GM12872 (cell line): ENCODE results near the gene ECM1.

Source experiments
- TF ChIP-seq, protein P1 (sequence below): IDR thresholded peaks from 3 replicates; pipeline ENCODE4 v1.5.1; 2011; ENCODE audit warnings: low read depth, mild to moderate bottlenecking, low read length, moderate library complexity; ENCODE audit not compliant: insufficient read depth

ECM1 gene

DNA sequence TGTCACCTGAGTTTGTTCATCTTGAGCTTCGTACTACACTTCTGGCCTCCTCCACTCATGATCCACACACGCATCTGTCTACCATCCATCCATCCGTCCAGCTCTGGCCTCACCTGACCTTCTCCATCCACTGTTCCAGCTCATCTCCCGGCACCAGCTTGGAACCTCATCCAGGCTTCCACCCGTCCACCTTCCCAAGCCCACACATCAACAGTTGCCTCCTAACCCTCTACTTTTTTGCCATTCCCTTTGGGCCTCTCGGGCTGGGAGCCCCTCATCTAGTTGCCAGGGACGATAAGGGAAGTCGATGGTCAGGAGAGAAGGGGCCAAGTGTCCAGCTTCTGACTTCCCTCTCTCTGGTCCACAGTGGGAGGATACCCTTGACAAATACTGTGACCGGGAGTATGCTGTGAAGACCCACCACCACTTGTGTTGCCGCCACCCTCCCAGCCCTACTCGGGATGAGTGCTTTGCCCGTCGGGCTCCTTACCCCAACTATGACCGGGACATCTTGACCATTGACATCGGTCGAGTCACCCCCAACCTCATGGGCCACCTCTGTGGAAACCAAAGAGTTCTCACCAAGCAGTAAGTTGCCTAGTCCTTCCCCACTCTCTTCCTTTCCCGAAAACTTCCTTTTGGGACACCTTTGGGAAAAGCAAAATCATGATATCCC is 4.2 kb downstream of the ECM1 start:
- TF ChIP-seq, protein P1, sequence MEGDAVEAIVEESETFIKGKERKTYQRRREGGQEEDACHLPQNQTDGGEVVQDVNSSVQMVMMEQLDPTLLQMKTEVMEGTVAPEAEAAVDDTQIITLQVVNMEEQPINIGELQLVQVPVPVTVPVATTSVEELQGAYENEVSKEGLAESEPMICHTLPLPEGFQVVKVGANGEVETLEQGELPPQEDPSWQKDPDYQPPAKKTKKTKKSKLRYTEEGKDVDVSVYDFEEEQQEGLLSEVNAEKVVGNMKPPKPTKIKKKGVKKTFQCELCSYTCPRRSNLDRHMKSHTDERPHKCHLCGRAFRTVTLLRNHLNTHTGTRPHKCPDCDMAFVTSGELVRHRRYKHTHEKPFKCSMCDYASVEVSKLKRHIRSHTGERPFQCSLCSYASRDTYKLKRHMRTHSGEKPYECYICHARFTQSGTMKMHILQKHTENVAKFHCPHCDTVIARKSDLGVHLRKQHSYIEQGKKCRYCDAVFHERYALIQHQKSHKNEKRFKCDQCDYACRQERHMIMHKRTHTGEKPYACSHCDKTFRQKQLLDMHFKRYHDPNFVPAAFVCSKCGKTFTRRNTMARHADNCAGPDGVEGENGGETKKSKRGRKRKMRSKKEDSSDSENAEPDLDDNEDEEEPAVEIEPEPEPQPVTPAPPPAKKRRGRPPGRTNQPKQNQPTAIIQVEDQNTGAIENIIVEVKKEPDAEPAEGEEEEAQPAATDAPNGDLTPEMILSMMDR = no peak

DNA sequence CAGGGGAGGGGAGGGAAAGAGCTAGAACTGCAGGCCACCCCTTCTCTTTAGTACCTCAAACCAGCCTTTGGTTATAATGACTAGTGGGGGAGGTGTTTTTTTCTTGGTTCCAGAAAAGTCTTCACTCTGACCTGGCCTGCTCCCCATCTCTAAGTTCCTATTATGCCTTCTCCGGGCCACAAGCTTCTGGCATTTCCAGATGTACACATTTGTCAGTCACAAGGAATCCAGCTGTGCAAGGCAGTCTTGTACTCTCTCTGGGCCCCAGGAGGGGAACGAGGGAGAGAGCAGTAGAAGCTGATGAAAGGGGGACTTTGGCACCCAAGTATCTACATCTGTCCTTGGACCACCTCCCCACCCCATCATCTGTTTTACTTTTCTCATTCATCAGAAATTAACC is 4.9 kb downstream of the ECM1 start:
- TF ChIP-seq, protein P1 = no peak

DNA sequence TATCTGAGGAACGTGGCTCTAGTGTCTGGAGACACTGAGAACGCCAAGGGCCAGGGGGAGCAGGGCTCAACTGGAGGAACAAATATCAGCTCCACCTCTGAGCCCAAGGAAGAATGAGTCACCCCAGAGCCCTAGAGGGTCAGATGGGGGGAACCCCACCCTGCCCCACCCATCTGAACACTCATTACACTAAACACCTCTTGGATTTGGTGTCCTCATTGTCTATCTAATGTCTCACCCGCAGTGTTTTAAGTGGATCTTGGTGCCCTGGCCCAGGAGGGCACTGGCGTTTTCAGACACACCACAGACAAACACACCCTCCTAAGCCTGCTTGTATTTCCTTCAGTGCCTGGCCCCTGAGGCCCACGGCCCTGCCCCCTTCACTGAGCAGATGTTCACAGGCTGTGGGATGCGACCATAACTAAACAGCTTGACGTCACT is 5.5 kb downstream of the ECM1 start:
- TF ChIP-seq, protein P1 = no peak

DNA sequence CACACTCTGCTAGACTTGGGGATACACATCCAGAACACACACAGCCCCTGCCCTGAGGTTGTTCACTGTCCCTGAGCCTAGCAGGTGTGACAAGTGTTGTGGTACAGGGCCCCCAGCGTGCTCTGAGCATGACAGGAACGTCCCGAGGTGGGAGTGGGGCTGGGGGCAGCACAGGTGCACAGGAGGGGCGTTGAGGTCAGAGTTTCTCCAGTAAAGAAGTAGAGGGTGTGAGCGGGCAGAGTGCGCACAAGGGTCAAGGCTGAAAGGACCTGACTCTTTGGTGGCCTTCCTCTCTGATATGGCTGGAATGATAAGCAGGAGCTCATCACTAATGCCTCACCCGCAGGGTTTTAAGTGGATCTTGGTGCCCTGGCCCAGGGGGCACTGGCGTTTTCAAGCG is 6.4 kb downstream of the ECM1 start:
- TF ChIP-seq, protein P1 = no peak

DNA sequence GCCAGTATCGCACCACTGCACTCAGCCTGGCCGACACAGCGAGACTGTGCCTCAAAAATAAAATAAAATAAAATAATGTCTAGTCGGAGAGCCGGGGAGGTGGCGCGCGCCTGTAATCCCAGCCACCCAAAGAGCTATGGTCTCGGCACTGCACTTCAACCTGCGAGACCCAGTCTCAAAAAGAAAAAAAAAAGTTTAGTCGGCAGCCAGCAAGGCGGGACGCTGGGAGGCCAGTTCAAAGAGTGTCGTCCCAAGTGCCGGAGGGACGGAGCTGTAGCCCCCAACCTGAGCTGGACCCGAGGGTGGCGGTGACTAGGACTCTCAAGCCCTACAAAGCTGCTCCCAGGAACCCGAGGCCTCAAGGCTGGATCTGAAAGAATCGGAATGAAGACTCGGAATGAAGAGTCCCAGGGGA is 7.0 kb downstream of the ECM1 start:
- TF ChIP-seq, protein P1 = no peak

DNA sequence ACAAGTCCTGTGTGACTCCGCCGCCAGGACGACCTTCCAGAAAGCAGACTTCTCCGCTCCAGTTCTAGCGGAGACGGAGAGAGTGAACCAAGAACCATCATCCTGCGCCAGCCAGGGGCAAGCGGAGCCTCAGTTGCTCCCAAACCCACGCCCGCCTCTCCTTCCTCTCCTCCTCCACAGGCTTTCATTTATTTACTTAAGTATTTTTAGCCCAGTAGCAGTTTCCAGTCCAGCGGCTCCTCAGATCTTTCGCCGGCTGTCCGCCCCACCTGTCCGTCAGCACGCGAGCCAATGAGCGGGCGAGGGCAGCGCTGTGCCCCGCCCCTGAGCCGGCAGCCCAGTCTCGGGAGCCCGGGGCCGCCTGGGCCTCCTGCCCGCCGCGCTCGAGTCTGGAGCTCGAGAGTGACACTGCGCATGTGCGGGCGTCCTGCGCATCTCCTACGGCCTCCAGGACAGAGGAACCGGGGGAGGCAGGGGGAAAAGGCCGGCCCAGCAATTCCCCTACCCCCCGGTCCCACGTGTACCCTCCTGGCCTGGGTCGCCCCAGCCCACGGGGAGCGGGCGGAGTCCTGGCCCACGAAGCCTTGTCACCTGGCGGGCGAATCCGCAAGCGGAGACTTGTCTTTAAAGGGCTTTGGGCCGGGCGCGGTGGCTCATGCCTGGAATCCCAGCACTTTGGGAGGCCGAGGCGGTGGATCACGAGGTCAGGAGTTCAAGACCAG is 7.6 kb downstream of the ECM1 start, which contains the start of gene FALEC:
Gene FALEC, plus strand, starts transcription at position 425 of the 722 bp plus-strand sequence.
- TF ChIP-seq, protein P1 = 0 out of 3 replicates have a peak, but pooled peaks have one; percentile 1

DNA sequence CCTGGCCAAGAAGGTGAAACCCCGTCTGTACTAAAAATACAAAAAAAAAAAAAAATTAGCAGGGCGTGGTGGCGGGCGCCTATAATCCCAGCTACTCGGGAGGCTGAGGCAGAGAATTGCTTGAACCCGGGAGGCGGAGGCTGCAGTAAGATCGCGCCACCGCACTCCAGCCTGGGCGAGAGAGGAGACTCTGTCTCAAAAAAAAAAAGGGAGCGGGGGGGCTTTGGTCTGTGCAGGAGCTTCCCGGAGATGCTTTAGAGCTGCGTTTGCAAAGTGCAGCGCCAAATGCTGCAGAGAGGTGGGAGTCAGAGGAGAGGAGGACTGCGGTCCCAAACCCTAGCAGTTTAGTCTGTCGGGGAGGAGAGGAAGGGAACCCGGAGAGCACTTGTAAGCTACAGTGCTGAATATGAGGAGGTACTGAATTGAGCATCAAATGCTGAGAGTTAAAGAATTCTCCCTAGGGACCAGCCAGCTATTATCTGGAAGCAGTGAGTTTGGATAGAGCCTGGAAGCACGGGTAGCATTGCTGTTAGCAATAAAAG is 8.2 kb downstream of the ECM1 start:
- TF ChIP-seq, protein P1 = no peak
